ENCODE results near the gene SYCN.

SYCN gene

DNA sequence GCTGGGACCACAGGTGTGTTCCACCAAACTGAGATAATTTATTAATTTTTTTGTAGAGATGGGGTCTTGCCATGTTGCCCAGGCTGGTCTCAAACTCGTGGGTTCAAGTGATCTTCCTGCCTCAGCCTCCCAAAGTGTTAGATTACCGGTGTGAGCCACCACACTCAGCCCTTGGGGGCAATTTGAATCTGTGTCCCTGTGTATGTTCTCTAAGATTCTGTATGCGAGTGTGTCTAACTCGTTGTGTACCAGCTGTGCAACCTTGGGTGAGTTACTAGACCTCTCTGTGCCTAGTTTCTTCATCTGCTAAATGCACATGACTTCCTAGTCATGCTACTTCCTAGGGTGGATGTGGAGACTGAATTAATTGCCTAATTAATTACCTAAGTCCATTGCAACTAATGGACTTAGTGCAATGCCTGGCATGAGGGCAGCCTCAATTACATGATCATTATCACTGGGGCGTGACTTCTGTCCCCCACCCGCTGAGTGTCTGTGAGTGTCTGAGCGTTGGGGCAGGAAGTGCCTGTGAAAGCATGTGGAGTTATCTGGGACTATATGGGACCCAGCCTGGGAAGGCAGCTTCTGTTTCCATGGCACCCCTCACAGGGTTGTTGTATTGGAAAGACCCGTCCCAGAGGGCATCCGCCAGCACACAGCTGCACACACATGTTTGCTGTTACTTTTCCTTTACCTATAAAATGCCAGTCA, 9.1 kb downstream of the SYCN start:
- DNase-seq (ENCODE audit: low read depth in 2 of 2), result no peak

DNA sequence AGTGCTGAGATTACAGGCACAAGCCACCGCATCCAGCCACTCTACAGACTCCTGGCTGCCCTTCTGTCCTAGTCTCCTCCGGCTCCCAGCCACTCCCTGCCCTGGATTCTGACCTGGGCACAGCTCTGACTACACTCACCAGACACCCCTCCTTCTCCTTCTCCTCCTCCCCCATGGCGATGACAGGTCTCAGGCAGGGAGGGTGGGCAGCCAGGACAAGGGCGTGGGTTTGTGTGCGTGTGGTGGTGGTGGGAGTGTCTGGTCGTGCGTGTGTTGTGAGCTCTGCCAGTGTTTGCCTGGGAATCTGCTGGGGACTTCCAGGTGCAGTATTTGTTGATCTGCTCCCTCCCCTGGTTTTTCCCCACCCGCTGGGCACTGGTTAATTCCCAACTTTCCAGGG, 10.3 kb downstream of the SYCN start:
- no peak for DNase-seq (ENCODE audit: low read depth in 2 of 2)

DNA sequence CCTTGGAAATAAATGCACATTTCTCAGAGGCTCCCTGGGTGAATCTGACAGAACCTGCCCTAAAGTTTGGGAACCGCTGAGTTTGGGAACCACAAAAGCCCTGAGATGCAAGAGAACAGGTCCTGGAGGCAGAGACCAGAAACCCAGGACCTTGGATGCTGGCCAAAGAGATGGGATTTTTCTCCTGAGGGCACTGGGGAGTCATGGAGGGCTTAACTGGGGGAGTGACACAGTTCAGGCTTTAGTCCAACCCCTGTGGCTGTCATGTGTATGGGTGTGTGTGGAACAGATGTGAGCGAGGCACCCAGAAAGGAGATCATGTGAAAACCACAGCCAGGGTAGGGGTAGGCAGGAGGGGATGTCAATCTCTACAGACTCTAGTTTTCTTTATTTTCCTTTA, 11.2 kb downstream of the SYCN start:
- DNase-seq (ENCODE audit: low read depth in 2 of 2), result no peak

- DNase-seq (ENCODE audit: low read depth in 2 of 2), result no peak
These were observed 13.3 kb downstream of the SYCN start for GRCh38 chr19:39190768-39191167.

- DNase-seq (ENCODE audit: low read depth in 2 of 2), result no peak
These were observed 15.1 kb downstream of the SYCN start for GRCh38 chr19:39188960-39189359.

DNA sequence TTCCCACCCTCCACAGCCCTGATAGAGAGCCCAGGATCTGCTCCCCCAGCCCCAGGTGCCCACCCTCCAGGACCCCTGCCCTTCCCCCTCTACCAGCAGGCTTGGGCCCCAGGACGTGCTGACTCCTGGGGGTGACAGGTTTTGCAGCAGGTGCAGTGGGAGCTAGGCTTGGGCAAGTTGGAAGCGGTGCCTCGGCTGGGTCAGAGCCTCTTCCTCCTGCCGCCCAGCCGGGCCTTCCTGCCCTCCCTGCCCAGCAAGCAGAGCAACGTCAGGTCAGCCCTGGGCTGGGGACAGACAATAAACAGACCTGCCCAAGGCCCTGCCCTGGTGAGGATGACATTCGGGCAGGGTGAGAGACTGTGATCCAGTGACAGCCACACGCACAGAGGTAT, 16.5 kb downstream of the SYCN start:
- DNase-seq (ENCODE audit: low read depth in 2 of 2), result no peak

DNA sequence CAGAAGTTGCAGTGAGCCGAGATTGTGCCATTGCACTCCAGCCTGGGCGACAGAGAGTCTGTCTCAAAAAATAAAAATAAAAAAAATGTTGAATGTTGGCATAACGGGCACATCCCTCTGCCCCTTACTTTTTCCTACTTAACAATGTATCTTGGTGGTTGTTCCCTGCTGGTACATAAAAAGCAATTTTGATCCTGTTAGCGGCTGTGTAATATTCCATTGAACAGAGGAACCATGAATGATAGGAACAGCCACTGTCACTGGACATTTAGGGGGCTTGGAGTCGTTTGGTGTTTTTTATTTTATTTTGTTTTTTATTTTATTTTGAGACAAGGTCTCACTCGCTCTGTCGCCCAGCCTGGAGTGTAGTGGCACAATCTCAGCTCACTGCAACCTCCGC, 17.7 kb downstream of the SYCN start:
- DNase-seq (ENCODE audit: low read depth in 2 of 2), result no peak

DNA sequence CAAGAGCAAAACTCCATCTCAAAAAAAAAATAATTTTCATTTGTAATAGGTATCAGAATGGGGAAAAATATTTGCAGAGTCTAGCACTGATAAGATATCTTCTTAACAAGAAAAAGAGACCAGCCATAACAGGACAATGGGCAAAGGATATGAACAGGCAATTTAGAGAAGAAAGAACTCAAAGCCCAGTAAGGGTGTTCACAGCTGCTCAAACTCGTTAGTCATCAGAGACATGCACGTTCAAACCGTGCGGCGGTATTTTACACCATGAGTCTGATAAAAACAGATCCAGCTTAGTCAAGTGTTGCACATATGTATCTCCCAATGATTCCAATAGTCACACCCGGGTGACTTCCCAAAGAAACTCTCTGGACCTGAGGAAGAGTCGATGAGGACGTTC, 21.0 kb downstream of the SYCN start:
- DNase-seq (ENCODE audit: low read depth in 2 of 2), result no peak

DNA sequence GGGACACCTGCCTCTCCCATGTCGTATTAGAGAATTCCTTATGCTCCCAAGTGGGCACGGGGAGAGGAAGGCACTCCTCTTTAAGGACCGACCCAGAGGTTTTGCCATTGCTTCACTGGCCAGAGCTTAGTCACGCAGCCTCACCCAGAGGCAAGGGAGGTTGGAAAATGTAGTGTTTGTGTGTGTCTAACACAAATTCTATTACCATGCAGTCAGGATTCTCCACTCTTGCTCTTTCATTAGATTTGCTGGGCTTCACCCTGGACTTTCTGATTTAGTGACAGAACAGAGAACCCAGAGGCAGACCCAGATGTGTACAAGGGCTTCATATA, 21.9 kb downstream of the SYCN start:
- no peak for DNase-seq (ENCODE audit: low read depth in 2 of 2)

DNA sequence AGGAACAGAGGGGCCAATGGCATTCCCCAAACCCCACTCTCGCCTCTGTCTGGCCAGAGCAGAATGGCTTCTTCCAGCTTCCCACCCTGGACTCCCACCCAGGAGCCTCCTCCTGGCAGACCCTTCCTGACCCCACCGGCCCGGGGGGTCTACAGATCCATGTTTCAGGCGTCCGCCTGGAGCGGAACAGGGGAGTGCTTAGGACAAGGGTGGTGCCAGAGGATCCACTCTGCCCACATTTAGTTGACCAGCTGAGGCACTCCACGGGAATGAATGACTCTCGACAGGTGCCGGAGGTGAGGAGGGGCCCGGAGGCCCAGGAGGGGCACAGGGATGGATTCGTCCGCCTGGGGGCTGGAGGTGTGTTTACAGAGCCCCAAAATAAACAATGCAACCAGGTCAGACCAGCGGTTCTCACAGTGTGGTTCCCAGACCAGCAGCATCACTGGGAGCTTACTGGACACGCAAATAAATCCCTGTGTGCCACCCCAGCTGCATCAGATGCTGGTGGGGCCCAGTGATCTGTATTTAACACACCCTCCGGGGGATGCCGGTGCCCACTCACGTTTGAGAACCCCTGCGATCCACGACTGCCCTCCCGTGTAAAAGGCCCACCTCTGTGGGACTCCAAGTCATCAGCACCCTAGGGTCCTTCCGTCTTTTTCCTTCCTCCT, 22.4 kb downstream of the SYCN start:
- no peak for DNase-seq (ENCODE audit: low read depth in 2 of 2)

DNA sequence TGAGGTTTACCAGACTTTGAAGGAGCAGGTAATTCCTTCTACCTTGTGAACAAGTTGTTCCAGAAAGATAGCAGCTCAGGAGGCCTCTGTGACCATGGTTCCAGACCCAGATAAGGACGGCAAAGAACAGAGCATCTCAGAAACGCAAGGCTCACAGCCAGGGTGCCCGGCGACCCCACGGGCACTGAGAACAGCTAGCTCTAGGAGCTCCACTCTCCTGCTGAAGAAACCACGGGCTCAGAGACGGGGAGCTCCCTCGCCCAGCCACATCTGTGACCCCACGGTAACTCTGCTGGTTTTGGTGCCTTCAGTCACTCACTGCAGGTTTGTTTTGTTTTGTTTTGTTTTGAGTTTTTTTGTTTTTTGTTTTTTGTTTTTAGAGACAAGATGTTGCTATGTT, 23.3 kb downstream of the SYCN start:
- DNase-seq (ENCODE audit: low read depth in 2 of 2), result no peak

GRCh38 chr19:39179754-39180153, 24.3 kb downstream of the SYCN start:
- DNase-seq (ENCODE audit: low read depth in 2 of 2), result no peak

DNA sequence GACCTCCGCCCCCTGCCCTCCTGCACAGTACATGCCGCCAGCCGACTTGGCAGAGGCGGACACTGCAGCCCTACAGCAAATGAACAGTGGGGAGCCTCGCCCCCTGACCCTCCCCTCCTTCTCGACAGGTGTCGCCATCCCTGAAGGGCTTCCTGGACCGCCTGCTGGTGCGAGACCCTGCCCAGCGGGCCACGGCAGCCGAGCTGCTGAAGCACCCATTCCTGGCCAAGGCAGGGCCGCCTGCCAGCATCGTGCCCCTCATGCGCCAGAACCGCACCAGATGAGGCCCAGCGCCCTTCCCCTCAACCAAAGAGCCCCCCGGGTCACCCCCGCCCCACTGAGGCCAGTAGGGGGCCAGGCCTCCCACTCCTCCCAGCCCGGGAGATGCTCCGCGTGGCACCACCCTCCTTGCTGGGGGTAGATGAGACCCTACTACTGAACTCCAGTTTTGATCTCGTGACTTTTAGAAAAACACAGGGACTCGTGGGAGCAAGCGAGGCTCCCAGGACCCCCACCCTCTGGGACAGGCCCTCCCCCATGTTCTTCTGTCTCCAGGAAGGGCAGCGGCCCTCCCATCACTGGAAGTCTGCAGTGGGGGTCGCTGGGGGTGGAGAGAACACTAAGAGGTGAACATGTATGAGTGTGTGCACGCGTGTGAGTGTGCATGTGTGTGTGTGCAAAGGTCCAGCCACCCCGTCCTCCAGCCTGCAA, 25.6 kb downstream of the SYCN start:
- DNase-seq (ENCODE audit: low read depth in 2 of 2), result no peak

DNA sequence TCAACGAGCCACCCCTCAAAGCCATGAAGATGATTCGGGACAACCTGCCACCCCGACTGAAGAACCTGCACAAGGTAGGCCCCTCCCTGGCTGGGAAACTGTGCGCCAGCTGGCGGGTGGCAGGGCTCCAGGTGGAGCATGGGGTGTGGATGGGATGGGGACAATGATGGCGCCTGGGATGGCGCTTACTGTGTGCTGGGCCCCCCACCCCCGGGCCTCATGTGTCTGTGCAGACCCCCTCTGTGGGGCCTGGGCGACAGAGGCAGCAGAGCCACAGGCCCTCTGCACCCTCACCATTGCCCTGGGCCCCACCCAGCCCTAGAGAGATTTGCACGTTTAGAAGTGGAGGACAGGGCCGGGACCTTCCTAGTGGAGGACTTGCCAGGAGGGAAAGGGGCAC, 26.3 kb downstream of the SYCN start:
- DNase-seq (ENCODE audit: low read depth in 2 of 2), result no peak

DNA sequence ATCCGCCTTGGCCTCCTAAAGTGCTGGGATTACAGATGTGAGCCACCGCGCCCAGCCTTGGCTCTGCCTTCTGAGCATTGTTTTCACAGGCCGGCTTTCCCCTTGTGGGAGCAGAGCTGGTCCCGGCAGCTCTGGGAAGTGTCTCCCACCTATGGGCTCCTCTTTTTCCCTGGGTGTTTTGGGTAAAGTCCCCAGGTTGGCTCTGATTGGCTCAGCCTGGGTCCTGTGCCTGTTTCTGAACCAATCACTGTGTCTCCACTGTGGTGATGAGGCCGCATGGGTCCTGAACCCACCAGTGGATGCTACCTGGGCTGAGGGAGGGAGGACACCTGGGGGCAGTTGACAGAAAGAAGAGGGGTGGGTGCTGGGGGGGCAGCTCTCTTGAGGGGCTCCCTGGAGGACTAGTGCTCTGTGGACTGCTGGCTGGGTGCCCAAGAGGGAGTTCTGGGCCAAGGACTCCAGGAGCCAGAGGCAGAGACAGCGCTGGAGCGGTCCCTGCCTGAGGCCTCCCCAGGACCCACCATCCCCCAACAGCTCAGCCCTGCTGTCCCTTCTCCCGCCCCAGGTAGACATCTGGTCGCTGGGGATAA, 26.9 kb downstream of the SYCN start:
- no peak for DNase-seq (ENCODE audit: low read depth in 2 of 2)

GRCh38 chr19:39175564-39175963, 28.5 kb downstream of the SYCN start:
- DNase-seq (ENCODE audit: low read depth in 2 of 2), result no peak

- no peak for DNase-seq (ENCODE audit: low read depth in 2 of 2)
These were observed 29.2 kb downstream of the SYCN start for GRCh38 chr19:39174558-39175544.

GRCh38 chr19:39174142-39174541, 29.9 kb downstream of the SYCN start:
- DNase-seq (ENCODE audit: low read depth in 2 of 2), result no peak

DNA sequence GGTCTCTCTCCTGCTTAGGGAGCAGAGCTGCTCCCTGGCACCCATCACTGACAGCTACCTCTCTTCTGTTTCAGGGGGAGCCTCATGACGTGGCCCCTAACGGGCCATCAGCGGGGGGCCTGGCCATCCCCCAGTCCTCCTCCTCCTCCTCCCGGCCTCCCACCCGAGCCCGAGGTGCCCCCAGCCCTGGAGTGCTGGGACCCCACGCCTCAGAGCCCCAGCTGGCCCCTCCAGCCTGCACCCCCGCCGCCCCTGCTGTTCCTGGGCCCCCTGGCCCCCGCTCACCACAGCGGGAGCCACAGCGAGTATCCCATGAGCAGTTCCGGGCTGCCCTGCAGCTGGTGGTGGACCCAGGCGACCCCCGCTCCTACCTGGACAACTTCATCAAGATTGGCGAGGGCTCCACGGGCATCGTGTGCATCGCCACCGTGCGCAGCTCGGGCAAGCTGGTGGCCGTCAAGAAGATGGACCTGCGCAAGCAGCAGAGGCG, 30.5 kb downstream of the SYCN start:
- no peak for DNase-seq (ENCODE audit: low read depth in 2 of 2)

- no peak for DNase-seq (ENCODE audit: low read depth in 2 of 2)
These were observed 31.2 kb downstream of the SYCN start for GRCh38 chr19:39172700-39173501.
